Gastroesophageal sphincter (tissue), 3 donors: ENCODE measurements around the gene RPL10.

Experiments used
- POLR2A ChIP-seq, 2 donors: fragments of 450-650 bp; IDR thresholded peaks; one replicate each; pipeline ENCODE4 v1.6.1; 2017; ENCODE audit warnings: antibody characterized with exemption in 2 of 2, mild to moderate bottlenecking in 2 of 2, moderate library complexity in 1 of 2
- TF ChIP-seq, protein P1 (sequence below), 4 experiments: fragments of 200-600 bp in 2 of 4; fragments of 450-650 bp in 2 of 4; sonication (generic) in 1 of 4; IDR thresholded peaks; one replicate each; pipeline ENCODE4 v1.5.1; 2017 to 2019; ENCODE audit warnings: antibody characterized with exemption in 4 of 4, mild to moderate bottlenecking in 2 of 4, moderate library complexity in 2 of 4

DNA sequence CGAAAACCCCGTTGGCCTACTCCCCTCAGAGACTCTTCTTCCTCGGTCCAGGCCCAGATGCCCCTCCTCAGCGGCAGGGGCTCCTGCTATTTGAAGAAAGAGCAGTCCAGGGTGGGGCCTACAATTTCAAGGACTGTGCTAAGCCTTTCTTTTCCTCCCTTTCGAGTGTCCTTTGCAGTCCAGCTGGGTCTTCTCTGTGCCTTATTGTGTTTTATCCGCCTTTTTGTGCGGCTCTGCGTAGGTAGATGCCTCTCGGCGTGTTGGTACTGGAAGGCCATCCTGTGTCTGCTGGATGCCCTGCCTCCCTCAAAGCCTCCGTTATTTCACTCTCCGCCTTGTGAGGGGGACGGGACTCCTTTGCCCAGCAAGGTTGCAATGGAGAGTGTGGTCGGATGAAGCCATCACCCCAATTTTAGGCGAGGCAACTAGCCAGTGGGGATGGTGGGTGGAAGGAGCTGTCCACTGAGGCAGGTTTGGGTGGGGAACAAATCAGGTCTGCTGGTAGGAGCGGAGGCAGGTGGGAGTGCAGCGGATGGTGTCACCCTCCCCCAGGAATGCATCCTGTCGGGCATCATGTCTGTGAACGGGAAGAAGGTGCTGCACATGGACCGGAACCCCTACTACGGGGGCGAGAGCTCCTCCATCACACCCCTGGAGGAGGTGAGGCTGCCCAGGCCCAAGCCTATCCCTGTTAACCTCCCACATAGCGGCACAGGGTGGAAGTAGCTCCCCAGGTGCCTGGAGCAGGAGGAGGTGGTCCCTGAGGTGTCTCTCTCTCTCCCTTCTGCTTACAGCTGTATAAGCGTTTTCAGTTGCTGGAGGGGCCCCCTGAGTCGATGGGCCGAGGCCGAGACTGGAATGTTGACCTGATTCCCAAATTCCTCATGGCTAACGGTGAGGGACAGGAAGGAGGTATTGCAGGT lies 40.1 kb downstream of the RPL10 start:
- TF ChIP-seq, protein P1, sequence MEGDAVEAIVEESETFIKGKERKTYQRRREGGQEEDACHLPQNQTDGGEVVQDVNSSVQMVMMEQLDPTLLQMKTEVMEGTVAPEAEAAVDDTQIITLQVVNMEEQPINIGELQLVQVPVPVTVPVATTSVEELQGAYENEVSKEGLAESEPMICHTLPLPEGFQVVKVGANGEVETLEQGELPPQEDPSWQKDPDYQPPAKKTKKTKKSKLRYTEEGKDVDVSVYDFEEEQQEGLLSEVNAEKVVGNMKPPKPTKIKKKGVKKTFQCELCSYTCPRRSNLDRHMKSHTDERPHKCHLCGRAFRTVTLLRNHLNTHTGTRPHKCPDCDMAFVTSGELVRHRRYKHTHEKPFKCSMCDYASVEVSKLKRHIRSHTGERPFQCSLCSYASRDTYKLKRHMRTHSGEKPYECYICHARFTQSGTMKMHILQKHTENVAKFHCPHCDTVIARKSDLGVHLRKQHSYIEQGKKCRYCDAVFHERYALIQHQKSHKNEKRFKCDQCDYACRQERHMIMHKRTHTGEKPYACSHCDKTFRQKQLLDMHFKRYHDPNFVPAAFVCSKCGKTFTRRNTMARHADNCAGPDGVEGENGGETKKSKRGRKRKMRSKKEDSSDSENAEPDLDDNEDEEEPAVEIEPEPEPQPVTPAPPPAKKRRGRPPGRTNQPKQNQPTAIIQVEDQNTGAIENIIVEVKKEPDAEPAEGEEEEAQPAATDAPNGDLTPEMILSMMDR (IDR thresholded peaks at IDR 0.05) = no peak
- TF ChIP-seq POLR2A (IDR thresholded peaks at IDR 0.05) = no peak
